ENCODE data around the gene RSPRY1. TPM values are rescaled to one million over a fixed set of nuclear protein-coding genes. Genes with fewer than 3 reads are reported as not detected.

RSPRY1 gene
- total RNA-seq, 1 experiment from 2014 or later = 24.9 TPM

GRCh38 chr16:57190136-57190535, 4.0 kb downstream of the RSPRY1 start:
- ChIA-PET CTCF (no interaction called here), POLR2A (no interaction called here), RAD21 (ENCODE audit: low non-redundant PET in 1 of 2, low total read pairs in 2 of 2, uncharacterized antibody in 2 of 2, unreplicated experiment in 2 of 2) (no interaction called here)
- DNase-seq (ENCODE audit: low read depth, low spot score) (no peak), ATAC-seq (no peak)
- peaks cover 79% of the 10 kb centered on the region for H3K79me2 ChIP-seq (ENCODE audit: insufficient read depth, low read length)
- no peaks in the 10 kb centered on the region for H3K27me3 ChIP-seq (ENCODE audit: insufficient read depth, low read length)
- H3K4me1 ChIP-seq (ENCODE audit: control insufficient read depth in 1 of 2, insufficient read depth in 2 of 2, low read length in 2 of 2) = peaks cover 27 to 32% of the 10 kb centered on the region in 2 experiments
- intact Hi-C loops (cut with micrococcal nuclease) = no loop called here
- no peaks in the 10 kb centered on the region for H3K9me3 ChIP-seq (ENCODE audit: control insufficient read depth in 1 of 2, insufficient read depth in 1 of 2, low read depth in 1 of 2, low read length in 2 of 2)
- no peaks in the 10 kb centered on the region for H3K36me3 ChIP-seq (ENCODE audit: control insufficient read depth in 1 of 2, insufficient read depth in 2 of 2, low read length in 2 of 2)
- no peak overlapping the region for H3K4me3 ChIP-seq (replicated peaks in 1 of 2; ENCODE audit: low read depth in 1 of 2, low read length in 2 of 2)
- no peaks in the 10 kb centered on the region for H3K9me2 ChIP-seq (ENCODE audit: insufficient read depth)
- no peak overlapping the region for H3K9ac ChIP-seq (ENCODE audit: low read length)
- TF ChIP-seq CEBPB (IDR thresholded peaks at IDR 0.05; ENCODE audit: low read depth) (no peak), SRF (IDR thresholded peaks at IDR 0.05; ENCODE audit: low read depth) (no peak), SIN3A (IDR thresholded peaks at IDR 0.05; ENCODE audit: low read depth) (no peak), ZNF274 (IDR thresholded peaks at IDR 0.05; ENCODE audit: low read depth, low read length) (no peak), ELF1 (IDR thresholded peaks at IDR 0.05; ENCODE audit: borderline replicate concordance, low read depth) (no peak), EGR1 (IDR thresholded peaks at IDR 0.05; ENCODE audit: low read depth) (no peak), ZFX (IDR thresholded peaks at IDR 0.05) (no peak)
- TF ChIP-seq, protein P1, sequence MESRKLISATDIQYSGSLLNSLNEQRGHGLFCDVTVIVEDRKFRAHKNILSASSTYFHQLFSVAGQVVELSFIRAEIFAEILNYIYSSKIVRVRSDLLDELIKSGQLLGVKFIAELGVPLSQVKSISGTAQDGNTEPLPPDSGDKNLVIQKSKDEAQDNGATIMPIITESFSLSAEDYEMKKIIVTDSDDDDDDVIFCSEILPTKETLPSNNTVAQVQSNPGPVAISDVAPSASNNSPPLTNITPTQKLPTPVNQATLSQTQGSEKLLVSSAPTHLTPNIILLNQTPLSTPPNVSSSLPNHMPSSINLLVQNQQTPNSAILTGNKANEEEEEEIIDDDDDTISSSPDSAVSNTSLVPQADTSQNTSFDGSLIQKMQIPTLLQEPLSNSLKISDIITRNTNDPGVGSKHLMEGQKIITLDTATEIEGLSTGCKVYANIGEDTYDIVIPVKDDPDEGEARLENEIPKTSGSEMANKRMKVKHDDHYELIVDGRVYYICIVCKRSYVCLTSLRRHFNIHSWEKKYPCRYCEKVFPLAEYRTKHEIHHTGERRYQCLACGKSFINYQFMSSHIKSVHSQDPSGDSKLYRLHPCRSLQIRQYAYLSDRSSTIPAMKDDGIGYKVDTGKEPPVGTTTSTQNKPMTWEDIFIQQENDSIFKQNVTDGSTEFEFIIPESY (IDR thresholded peaks at IDR 0.05; ENCODE audit: extremely low read depth, insufficient replicate concordance, low read length) = no peak
- TF ChIP-seq, protein P2, sequence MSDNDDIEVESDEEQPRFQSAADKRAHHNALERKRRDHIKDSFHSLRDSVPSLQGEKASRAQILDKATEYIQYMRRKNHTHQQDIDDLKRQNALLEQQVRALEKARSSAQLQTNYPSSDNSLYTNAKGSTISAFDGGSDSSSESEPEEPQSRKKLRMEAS (IDR thresholded peaks at IDR 0.05) = no peak
- TF ChIP-seq, protein P3, sequence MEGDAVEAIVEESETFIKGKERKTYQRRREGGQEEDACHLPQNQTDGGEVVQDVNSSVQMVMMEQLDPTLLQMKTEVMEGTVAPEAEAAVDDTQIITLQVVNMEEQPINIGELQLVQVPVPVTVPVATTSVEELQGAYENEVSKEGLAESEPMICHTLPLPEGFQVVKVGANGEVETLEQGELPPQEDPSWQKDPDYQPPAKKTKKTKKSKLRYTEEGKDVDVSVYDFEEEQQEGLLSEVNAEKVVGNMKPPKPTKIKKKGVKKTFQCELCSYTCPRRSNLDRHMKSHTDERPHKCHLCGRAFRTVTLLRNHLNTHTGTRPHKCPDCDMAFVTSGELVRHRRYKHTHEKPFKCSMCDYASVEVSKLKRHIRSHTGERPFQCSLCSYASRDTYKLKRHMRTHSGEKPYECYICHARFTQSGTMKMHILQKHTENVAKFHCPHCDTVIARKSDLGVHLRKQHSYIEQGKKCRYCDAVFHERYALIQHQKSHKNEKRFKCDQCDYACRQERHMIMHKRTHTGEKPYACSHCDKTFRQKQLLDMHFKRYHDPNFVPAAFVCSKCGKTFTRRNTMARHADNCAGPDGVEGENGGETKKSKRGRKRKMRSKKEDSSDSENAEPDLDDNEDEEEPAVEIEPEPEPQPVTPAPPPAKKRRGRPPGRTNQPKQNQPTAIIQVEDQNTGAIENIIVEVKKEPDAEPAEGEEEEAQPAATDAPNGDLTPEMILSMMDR (IDR thresholded peaks at IDR 0.05 in 2 of 3, conservative IDR thresholded peaks at IDR 0.05 in 1 of 3; ENCODE audit: borderline replicate concordance in 1 of 3, insufficient read depth in 1 of 3, low read depth in 2 of 3, low read length in 2 of 3) = no peak
- H4K20me1 ChIP-seq (ENCODE audit: insufficient read depth) = no peaks in the 10 kb centered on the region
- no peak overlapping the region for H3K27ac ChIP-seq (ENCODE audit: low read depth, low read length)
- no peak overlapping the region for H3K4me2 ChIP-seq (ENCODE audit: low read length)
- BruUV-seq (replicated peaks) = no TSS peak
- no peak overlapping the region for H2AFZ ChIP-seq (ENCODE audit: low read depth, low read length, poor library complexity, severe bottlenecking)

Measured in HCT116 (cell line).